ENCODE measurements around the gene C14orf39. TPM values are rescaled to one million over a fixed set of nuclear protein-coding genes. Genes with fewer than 3 reads are reported as not detected.

The C14orf39 gene
- not detected for polyA plus RNA-seq

GRCh38 chr14:60485598-60486251, at the start of gene C14orf39:
Gene C14orf39 (minus strand): TSS chr14:60486063. CDS start chr14:60485078, 985 bp downstream.
- peaks cover 0 to 2% of the 10 kb centered on the region in 2 donors for H3K4me1 ChIP-seq (ENCODE audit: control insufficient read depth in 2 of 2, insufficient read depth in 2 of 2, low read length in 1 of 2)
- no peaks in the 10 kb centered on the region for H3K36me3 ChIP-seq (ENCODE audit: control insufficient read depth in 2 of 2, insufficient read depth in 2 of 2, low read length in 1 of 2)
- H3K4me3 ChIP-seq (ENCODE audit: low read depth in 1 of 2, low read length in 2 of 2) = no peak within 1 kb of the TSS
- peaks cover 0 to 11% of the 10 kb centered on the region in 2 donors for H3K27me3 ChIP-seq (ENCODE audit: control insufficient read depth in 1 of 2, insufficient read depth in 2 of 2, low read length in 2 of 2)
- peaks cover 2 to 10% of the 10 kb centered on the region in 2 donors for H3K9me3 ChIP-seq (ENCODE audit: control insufficient read depth in 2 of 2, insufficient read depth in 1 of 2, low read depth in 1 of 2, low read length in 1 of 2)
- WGBS, 2 donors = 9 to 10% methylated on average over 57 of the region's 57 CpGs
- H3K27ac ChIP-seq (ENCODE audit: low read depth in 2 of 2, low read length in 1 of 2) = no peak within 1 kb of the TSS

- WGBS, 2 donors = 43 to 50% methylated on average over 3 of the region's 3 CpGs
- Histone ChIP-seq H3K4me1 (ENCODE audit: control insufficient read depth in 2 of 2, insufficient read depth in 2 of 2, low read length in 1 of 2) (no peaks in the 10 kb centered on the region), H3K36me3 (ENCODE audit: control insufficient read depth in 2 of 2, insufficient read depth in 2 of 2, low read length in 1 of 2) (no peaks in the 10 kb centered on the region), H3K27ac (ENCODE audit: low read depth in 2 of 2, low read length in 1 of 2) (no peak overlapping the region), H3K27me3 (ENCODE audit: control insufficient read depth in 1 of 2, insufficient read depth in 2 of 2, low read length in 2 of 2) (no peaks in the 10 kb centered on the region), H3K4me3 (ENCODE audit: low read depth in 1 of 2, low read length in 2 of 2) (no peak overlapping the region), H3K9me3 (ENCODE audit: control insufficient read depth in 2 of 2, insufficient read depth in 1 of 2, low read depth in 1 of 2, low read length in 1 of 2) (peaks cover 0 to 3% of the 10 kb centered on the region in 2 donors)
These were observed 46.6 kb upstream of the C14orf39 start for GRCh38 chr14:60532442-60532841.

GRCh38 chr14:60515511-60516289, 29.8 kb upstream of the C14orf39 start:
- WGBS, 2 donors = 12 to 14% methylated on average over 66 of the region's 66 CpGs
- Histone ChIP-seq H3K9me3 (ENCODE audit: control insufficient read depth in 2 of 2, insufficient read depth in 1 of 2, low read depth in 1 of 2, low read length in 1 of 2) (peaks cover 0 to 8% of the 10 kb centered on the region in 2 donors), H3K4me3 (ENCODE audit: low read depth in 1 of 2, low read length in 2 of 2) (peak overlapping the region in 1 of 2 donors; percentile 40), H3K27ac (ENCODE audit: low read depth in 2 of 2, low read length in 1 of 2) (no peak overlapping the region), H3K4me1 (ENCODE audit: control insufficient read depth in 2 of 2, insufficient read depth in 2 of 2, low read length in 1 of 2) (no peaks in the 10 kb centered on the region), H3K36me3 (ENCODE audit: control insufficient read depth in 2 of 2, insufficient read depth in 2 of 2, low read length in 1 of 2) (no peaks in the 10 kb centered on the region), H3K27me3 (ENCODE audit: control insufficient read depth in 1 of 2, insufficient read depth in 2 of 2, low read length in 2 of 2) (peaks cover 4 to 37% of the 10 kb centered on the region in 2 donors)

GRCh38 chr14:60514741-60515491, 29.1 kb upstream of the C14orf39 start:
- H3K4me3 ChIP-seq (ENCODE audit: low read depth in 1 of 2, low read length in 2 of 2) = peak overlapping the region; percentile 6 to 40
- H3K27me3 ChIP-seq (ENCODE audit: control insufficient read depth in 1 of 2, insufficient read depth in 2 of 2, low read length in 2 of 2) = peaks cover 4 to 45% of the 10 kb centered on the region in 2 donors
- 3 to 6% methylated on average over 68 to 79 of the region's 79 CpGs for WGBS, 2 donors
- peaks cover 0 to 10% of the 10 kb centered on the region in 2 donors for H3K9me3 ChIP-seq (ENCODE audit: control insufficient read depth in 2 of 2, insufficient read depth in 1 of 2, low read depth in 1 of 2, low read length in 1 of 2)
- H3K27ac ChIP-seq (ENCODE audit: low read depth in 2 of 2, low read length in 1 of 2) = no peak overlapping the region
- no peaks in the 10 kb centered on the region for H3K36me3 ChIP-seq (ENCODE audit: control insufficient read depth in 2 of 2, insufficient read depth in 2 of 2, low read length in 1 of 2)
- H3K4me1 ChIP-seq (ENCODE audit: control insufficient read depth in 2 of 2, insufficient read depth in 2 of 2, low read length in 1 of 2) = peaks cover 0 to 2% of the 10 kb centered on the region in 2 donors

GRCh38 chr14:60514378-60514740, 28.5 kb upstream of the C14orf39 start:
- Histone ChIP-seq H3K9me3 (ENCODE audit: control insufficient read depth in 2 of 2, insufficient read depth in 1 of 2, low read depth in 1 of 2, low read length in 1 of 2) (peaks cover 0 to 10% of the 10 kb centered on the region in 2 donors), H3K36me3 (ENCODE audit: control insufficient read depth in 2 of 2, insufficient read depth in 2 of 2, low read length in 1 of 2) (no peaks in the 10 kb centered on the region), H3K4me1 (ENCODE audit: control insufficient read depth in 2 of 2, insufficient read depth in 2 of 2, low read length in 1 of 2) (peaks cover 0 to 6% of the 10 kb centered on the region in 2 donors), H3K27me3 (ENCODE audit: control insufficient read depth in 1 of 2, insufficient read depth in 2 of 2, low read length in 2 of 2) (peaks cover 8 to 50% of the 10 kb centered on the region in 2 donors), H3K4me3 (ENCODE audit: low read depth in 1 of 2, low read length in 2 of 2) (peak overlapping the region; percentile 6 to 40), H3K27ac (ENCODE audit: low read depth in 2 of 2, low read length in 1 of 2) (no peak overlapping the region)
- 6 to 7% methylated on average over 10 of the region's 10 CpGs for WGBS, 2 donors

GRCh38 chr14:60512973-60513571, 27.2 kb upstream of the C14orf39 start:
- no peaks in the 10 kb centered on the region for H3K36me3 ChIP-seq (ENCODE audit: control insufficient read depth in 2 of 2, insufficient read depth in 2 of 2, low read length in 1 of 2)
- H3K27me3 ChIP-seq (ENCODE audit: control insufficient read depth in 1 of 2, insufficient read depth in 2 of 2, low read length in 2 of 2) = peaks cover 15 to 57% of the 10 kb centered on the region in 2 donors
- H3K9me3 ChIP-seq (ENCODE audit: control insufficient read depth in 2 of 2, insufficient read depth in 1 of 2, low read depth in 1 of 2, low read length in 1 of 2) = peaks cover 0 to 12% of the 10 kb centered on the region in 2 donors
- H3K4me1 ChIP-seq (ENCODE audit: control insufficient read depth in 2 of 2, insufficient read depth in 2 of 2, low read length in 1 of 2) = peaks cover 0 to 11% of the 10 kb centered on the region in 2 donors
- no peak overlapping the region for H3K4me3 ChIP-seq (ENCODE audit: low read depth in 1 of 2, low read length in 2 of 2)
- H3K27ac ChIP-seq (ENCODE audit: low read depth in 2 of 2, low read length in 1 of 2) = no peak overlapping the region
- WGBS, 2 donors = 9% methylated on average over 7 of the region's 7 CpGs

- H3K4me1 ChIP-seq (ENCODE audit: control insufficient read depth in 2 of 2, insufficient read depth in 2 of 2, low read length in 1 of 2) = peaks cover under 1 to 11% of the 10 kb centered on the region in 2 donors
- peaks cover 0 to 12% of the 10 kb centered on the region in 2 donors for H3K9me3 ChIP-seq (ENCODE audit: control insufficient read depth in 2 of 2, insufficient read depth in 1 of 2, low read depth in 1 of 2, low read length in 1 of 2)
- peaks cover 19 to 58% of the 10 kb centered on the region in 2 donors for H3K27me3 ChIP-seq (ENCODE audit: control insufficient read depth in 1 of 2, insufficient read depth in 2 of 2, low read length in 2 of 2)
- no peak overlapping the region for H3K27ac ChIP-seq (ENCODE audit: low read depth in 2 of 2, low read length in 1 of 2)
- no peaks in the 10 kb centered on the region for H3K36me3 ChIP-seq (ENCODE audit: control insufficient read depth in 2 of 2, insufficient read depth in 2 of 2, low read length in 1 of 2)
- no peak overlapping the region for H3K4me3 ChIP-seq (ENCODE audit: low read depth in 1 of 2, low read length in 2 of 2)
- 18 to 21% methylated on average over 2 of the region's 2 CpGs for WGBS, 2 donors
These were observed 26.3 kb upstream of the C14orf39 start for GRCh38 chr14:60512126-60512525.

GRCh38 chr14:60510951-60511599, 25.2 kb upstream of the C14orf39 start:
- peak overlapping the region in 1 of 2 donors; percentile 17 for H3K4me3 ChIP-seq (ENCODE audit: low read depth in 1 of 2, low read length in 2 of 2)

More at GRCh38 chr14:60510951-60511599, 25.2 kb upstream of the C14orf39 start:
- 7 to 10% methylated on average over 49 of the region's 49 CpGs for WGBS, 2 donors
- Histone ChIP-seq H3K36me3 (ENCODE audit: control insufficient read depth in 2 of 2, insufficient read depth in 2 of 2, low read length in 1 of 2) (no peaks in the 10 kb centered on the region), H3K27ac (ENCODE audit: low read depth in 2 of 2, low read length in 1 of 2) (no peak overlapping the region), H3K4me1 (ENCODE audit: control insufficient read depth in 2 of 2, insufficient read depth in 2 of 2, low read length in 1 of 2) (peaks cover 3 to 14% of the 10 kb centered on the region in 2 donors), H3K9me3 (ENCODE audit: control insufficient read depth in 2 of 2, insufficient read depth in 1 of 2, low read depth in 1 of 2, low read length in 1 of 2) (peaks cover 0 to 12% of the 10 kb centered on the region in 2 donors), H3K27me3 (ENCODE audit: control insufficient read depth in 1 of 2, insufficient read depth in 2 of 2, low read length in 2 of 2) (peaks cover 23 to 68% of the 10 kb centered on the region in 2 donors)
